Skin epidermis (tissue), 12 donors: ENCODE measurements around the gene SLC38A3.
"Not testable (repeated sequence)": the region's sequence is repeated elsewhere in the genome, so short reads cannot be mapped to it uniquely, and the experiment has no call there.

Source experiments
- H3K27ac ChIP-seq, 21 experiments: fragments of 200-600 bp; sonication (generic) in 11 of 21; one replicate each; pipeline ENCODE4 v1.5.0; 2020; ENCODE audit warnings: mild to moderate bottlenecking in 3 of 21, inconsistent platforms in 2 of 21, moderate library complexity in 2 of 21
- H3K4me3 ChIP-seq, 7 experiments: fragments of 200-600 bp; sonication (generic) in 2 of 7; one replicate each; pipeline ENCODE4 v1.5.0; 2020; ENCODE audit warnings: inconsistent platforms in 2 of 7, mild to moderate bottlenecking in 2 of 7, moderate library complexity in 1 of 7

The SLC38A3 gene

GRCh38 chr3:50259432-50260026 lies 54.5 kb downstream of the SLC38A3 start:
- Histone ChIP-seq H3K4me3 (peak overlapping the region in 5 of 7 experiments; percentile 40 to 64 (median 53)), H3K27ac (peak overlapping the region in 19 of 21 experiments; percentile 16 to 99 (median 96))

GRCh38 chr3:50260027-50260941 lies 55.2 kb downstream of the SLC38A3 start:
- Histone ChIP-seq H3K27ac (peak overlapping the region; percentile 77 to 99 (median 96)), H3K4me3 (peak overlapping the region; percentile 39 to 64 (median 50))

- Histone ChIP-seq H3K4me3 (peak overlapping the region in 5 of 7 experiments; percentile 39 to 64 (median 53)), H3K27ac (peak overlapping the region in 20 of 21 experiments; percentile 77 to 99 (median 96))
These were observed 55.9 kb downstream of the SLC38A3 start for GRCh38 chr3:50260942-50261441.

DNA sequence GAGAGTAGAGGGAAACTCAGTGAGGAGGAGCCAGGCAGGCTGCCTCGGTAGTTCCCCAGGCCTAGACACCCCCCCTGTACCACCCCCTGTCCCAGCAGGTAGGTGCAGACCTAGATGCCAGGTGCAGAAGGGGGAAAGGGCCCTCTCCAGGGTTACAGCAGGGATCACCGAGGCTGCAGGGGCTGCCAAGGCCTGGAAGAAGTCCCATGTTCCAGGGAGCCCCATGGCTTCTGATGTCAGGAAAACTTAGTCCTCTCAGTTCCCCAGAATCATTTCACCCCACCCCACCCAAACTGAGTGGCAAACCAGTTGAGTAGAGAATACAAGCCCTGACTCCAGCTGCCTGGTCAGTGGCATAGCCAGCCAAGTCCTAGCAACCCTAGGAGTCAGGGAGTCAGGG lies 56.4 kb downstream of the SLC38A3 start:
- peak overlapping the region in 17 of 21 experiments; percentile 1 to 99 (median 96) for H3K27ac ChIP-seq

DNA sequence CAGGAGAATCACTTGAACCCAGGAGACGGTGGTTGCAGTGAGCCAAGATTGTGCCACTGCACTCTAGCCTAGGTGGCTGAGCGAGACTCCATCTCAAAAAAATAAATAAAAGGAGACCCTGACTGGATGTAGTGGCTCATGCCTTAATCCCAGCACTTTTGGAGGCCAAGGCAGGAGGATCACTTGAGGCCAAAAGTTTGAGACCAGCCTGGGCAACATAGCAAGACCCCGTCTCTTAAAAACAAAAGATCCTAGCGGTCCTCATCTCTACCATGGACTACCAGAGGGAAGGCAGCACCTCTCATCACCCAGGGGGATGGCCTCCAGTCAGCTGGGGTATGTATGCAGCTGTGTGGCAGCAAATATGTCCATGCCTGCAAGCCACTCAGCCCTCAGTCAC lies 57.1 kb downstream of the SLC38A3 start:
- not testable (repeated sequence) for H3K4me3 ChIP-seq
- H3K27ac ChIP-seq = peak overlapping the region in 2 of 21 experiments; percentile 96 to 99

More for the DNA sequence above, 56.4 kb downstream of the SLC38A3 start:
- no peak overlapping the region for H3K4me3 ChIP-seq

DNA sequence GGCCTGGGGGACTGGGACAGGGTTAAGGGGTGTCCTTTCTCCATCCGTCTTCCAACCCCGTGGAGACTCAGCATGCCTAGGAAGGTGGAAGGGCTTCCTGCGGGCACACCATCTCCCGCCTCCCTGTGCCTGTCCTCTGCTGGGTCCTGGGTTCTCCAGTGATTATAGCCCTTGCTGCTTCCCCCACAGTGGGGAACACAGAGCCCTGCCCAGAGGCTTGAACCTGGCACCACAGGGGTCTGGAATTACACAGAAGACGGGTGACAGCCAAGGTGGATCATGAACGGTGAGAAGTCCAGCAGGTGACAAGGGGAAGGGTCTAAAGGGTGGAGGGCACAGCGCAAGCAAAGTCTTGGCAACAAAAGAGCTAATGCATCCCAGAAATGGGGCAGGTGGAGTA lies 57.7 kb downstream of the SLC38A3 start:
- peak overlapping the region in 3 of 21 experiments; percentile 11 to 33 (median 21) for H3K27ac ChIP-seq

GRCh38 chr3:50263478-50264382 lies 58.7 kb downstream of the SLC38A3 start:
- Histone ChIP-seq H3K4me3 (no peak overlapping the region), H3K27ac (peak overlapping the region in 16 of 21 experiments; percentile 5 to 85 (median 36))

More for the DNA sequence above, 57.7 kb downstream of the SLC38A3 start:
- H3K4me3 ChIP-seq = no peak overlapping the region

- Histone ChIP-seq H3K27ac (peak overlapping the region in 17 of 21 experiments; percentile 9 to 85 (median 61)), H3K4me3 (no peak overlapping the region)
These were observed 59.4 kb downstream of the SLC38A3 start for GRCh38 chr3:50264383-50264963.

DNA sequence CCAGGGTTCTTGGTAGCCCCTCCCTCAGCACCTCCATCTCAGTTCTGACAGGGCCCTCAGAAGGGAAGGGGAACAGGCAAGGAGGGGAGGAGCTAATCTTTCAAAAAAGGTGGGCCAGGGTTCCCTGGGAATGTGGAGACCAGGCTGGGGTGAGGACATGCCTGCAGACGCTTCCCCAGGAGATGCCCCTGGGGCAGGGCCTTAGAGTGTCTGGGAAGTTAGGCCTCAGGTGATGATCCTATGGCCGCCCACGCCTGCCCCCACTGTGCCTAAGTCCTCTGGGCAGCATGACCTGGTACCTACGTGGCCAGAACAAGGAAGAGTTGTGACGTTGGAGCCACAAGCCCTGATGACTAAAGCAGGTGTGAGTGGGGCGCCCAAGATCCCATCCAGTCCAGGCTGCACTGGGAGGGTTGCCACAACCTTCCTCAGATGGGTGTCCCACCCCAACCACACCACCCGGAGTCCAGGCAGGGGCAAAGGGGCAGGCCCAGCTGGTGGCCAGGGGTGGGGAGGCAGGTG lies 60.0 kb downstream of the SLC38A3 start:
- Histone ChIP-seq H3K27ac (peak overlapping the region in 17 of 21 experiments; percentile 13 to 85 (median 56)), H3K4me3 (no peak overlapping the region)

DNA sequence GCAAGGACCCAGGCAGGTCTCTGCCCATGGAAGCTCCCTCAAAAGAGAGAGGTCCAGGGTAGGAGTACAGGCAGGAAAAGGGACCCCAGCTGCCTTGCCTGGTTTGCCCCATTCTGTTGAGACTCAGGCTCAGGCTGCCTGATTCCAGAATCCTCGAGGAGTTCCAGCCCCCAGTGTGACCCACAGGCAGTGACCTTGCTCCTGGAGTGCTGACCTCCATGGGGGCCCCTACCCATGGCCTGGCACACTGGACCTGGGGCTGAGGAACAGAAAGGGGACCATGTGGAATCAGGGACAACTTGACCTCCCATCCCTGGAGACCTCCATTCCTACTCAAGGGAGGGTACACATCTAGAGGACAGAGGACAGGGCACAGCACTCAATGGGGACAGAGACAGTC lies 60.5 kb downstream of the SLC38A3 start:
- H3K4me3 ChIP-seq = no peak overlapping the region

DNA sequence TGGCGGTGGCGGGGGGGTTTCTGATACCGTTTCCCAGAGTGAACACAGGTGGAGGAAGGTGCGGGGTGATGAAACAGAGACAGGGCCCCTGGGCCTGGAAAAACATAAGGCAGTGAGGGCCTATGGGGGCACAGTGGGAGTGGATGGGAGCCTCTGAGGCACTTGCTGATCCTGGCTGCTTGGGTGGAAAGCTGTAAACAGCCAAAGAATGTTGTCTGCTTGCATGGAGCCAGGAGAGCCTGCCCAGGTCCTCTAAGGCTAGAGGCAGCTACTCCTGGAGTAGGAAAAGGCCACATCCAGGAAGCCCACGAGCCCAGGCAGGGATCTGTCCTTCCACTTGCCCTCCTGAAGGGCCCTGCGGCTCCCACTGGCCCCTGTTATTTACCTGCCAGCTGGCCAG lies 60.9 kb downstream of the SLC38A3 start:
- H3K27ac ChIP-seq = peak overlapping the region in 12 of 21 experiments; percentile 13 to 85 (median 68)
- H3K4me3 ChIP-seq = no peak overlapping the region

More for the DNA sequence above, 60.5 kb downstream of the SLC38A3 start:
- H3K27ac ChIP-seq = peak overlapping the region in 16 of 21 experiments; percentile 13 to 85 (median 60)

GRCh38 chr3:50266836-50267235 lies 61.8 kb downstream of the SLC38A3 start:
- H3K4me3 ChIP-seq = peak overlapping the region in 5 of 7 experiments; percentile 4 to 22 (median 8)
- H3K27ac ChIP-seq = peak overlapping the region in 17 of 21 experiments; percentile 2 to 87 (median 65)

GRCh38 chr3:50267280-50267913 lies 62.3 kb downstream of the SLC38A3 start:
- Histone ChIP-seq H3K4me3 (peak overlapping the region in 5 of 7 experiments; percentile 4 to 22 (median 8)), H3K27ac (peak overlapping the region in 17 of 21 experiments; percentile 2 to 87 (median 65))

DNA sequence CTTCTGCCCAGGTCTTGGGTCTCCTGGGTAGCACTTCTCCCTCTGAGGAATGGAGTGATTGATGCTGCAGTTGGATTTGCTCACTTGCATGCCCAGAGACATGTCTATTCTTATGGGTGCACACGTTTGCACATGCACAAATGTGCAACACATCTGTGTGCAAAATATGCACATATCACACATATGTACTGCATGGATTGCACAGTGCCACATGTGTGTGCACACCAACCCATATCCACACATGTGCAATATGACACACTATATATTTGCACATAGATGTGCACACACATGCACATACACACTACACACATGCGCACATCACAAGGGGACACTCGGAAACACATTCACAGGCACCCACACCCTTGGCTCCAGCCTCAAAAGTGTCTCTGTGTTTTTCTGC lies 63.2 kb downstream of the SLC38A3 start:
- Histone ChIP-seq H3K27ac (peak overlapping the region in 8 of 21 experiments; percentile 57 to 87 (median 74)), H3K4me3 (no peak overlapping the region)

- H3K4me3 ChIP-seq = peak within 1 kb of the TSS in 3 of 7 experiments; percentile 15 to 22 (median 20)
These were observed 63.8 kb downstream of the SLC38A3 start, which contains the start of gene SEMA3B for GRCh38 chr3:50268703-50269451. TSS of gene SEMA3B (plus strand) at chr3:50269147. CDS start at chr3:50269241, 94 bp downstream.

DNA sequence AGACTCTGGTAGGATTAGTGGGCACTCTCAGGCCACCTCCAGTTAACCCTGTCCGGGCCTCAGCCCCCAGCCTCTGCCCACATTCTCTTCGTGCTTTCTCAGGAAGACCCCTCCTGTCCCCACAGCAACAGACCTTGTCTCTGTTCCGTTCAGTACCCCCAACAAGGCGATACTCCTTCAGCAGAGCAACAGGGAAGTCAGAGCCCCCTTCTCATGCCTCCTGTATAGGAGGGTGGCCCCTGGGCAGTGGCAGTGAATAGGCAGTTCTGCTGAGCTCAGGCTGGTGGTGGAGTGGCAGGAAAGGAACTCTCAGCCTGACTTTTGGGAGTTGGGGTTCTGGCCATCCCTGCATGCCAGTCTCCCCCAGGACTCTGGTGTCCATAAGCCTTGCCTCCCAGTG lies 64.4 kb downstream of the SLC38A3 start:
- Histone ChIP-seq H3K4me3 (peak overlapping the region in 2 of 7 experiments; percentile 15 to 20), H3K27ac (peak overlapping the region in 11 of 21 experiments; percentile 26 to 80 (median 61))

More at GRCh38 chr3:50268703-50269451, 63.8 kb downstream of the SLC38A3 start, which contains the start of gene SEMA3B:
- H3K27ac ChIP-seq = peak within 1 kb of the TSS in 13 of 21 experiments; percentile 44 to 87 (median 66)

GRCh38 chr3:50269977-50270413 lies 64.9 kb downstream of the SLC38A3 start:
- H3K4me3 ChIP-seq = peak overlapping the region in 2 of 7 experiments; percentile 5 to 15
- peak overlapping the region in 6 of 21 experiments; percentile 26 to 68 (median 46) for H3K27ac ChIP-seq
